Retina (tissue), 1 donor: Measurements from ENCODE around the gene CWC22.
"Not testable (repeated sequence)": the region's sequence is repeated elsewhere in the genome, so short reads cannot be mapped to it uniquely, and the experiment has no call there.

Experiments
- DNase-seq: peaks from one replicate; pipeline ENCODE4 v3.0.0-alpha.2; 2016

Gene CWC22

DNA sequence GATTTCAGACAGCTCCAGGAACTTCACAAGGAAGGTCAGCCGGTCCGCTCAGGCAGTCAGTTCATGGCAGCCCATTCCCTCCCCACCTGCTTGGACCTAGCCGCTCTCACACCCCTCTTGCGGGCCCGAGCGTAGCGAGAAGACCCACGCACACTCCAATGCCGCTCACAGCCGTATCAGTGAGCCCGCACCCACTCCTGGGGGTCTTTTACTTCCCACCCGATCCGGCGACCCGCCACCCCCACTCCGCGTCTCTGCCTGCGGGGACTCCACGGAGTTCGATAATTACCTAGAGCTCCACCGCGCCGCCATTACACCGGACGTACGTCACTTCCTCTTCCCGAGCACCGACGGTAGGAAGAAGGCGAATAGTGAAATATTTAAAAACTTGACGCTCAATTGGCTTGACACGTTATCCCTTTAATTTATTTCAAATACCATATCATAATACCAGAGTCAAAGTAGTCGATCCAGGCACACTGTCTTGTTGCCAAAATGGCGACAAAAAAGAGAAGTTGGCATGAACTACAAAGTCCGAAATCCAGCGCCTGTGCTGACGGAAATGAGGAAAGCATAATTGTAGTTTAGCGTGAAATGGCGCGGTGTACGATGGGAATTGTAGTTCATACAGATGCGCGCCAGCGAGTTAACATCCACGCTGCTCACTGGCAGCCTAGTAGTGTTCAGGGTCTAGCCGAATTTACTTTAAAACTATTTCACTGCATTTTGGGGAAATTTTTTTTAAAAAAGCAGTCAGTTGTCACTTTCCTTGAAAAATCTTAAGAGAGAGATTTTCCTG lies at the start of gene CWC22:
CWC22 (minus strand) TSS at position 517 of the 799 bp plus-strand sequence. CDS start 13,956 bp downstream, outside the sequence.
- peak; percentile 99 for DNase-seq

DNA sequence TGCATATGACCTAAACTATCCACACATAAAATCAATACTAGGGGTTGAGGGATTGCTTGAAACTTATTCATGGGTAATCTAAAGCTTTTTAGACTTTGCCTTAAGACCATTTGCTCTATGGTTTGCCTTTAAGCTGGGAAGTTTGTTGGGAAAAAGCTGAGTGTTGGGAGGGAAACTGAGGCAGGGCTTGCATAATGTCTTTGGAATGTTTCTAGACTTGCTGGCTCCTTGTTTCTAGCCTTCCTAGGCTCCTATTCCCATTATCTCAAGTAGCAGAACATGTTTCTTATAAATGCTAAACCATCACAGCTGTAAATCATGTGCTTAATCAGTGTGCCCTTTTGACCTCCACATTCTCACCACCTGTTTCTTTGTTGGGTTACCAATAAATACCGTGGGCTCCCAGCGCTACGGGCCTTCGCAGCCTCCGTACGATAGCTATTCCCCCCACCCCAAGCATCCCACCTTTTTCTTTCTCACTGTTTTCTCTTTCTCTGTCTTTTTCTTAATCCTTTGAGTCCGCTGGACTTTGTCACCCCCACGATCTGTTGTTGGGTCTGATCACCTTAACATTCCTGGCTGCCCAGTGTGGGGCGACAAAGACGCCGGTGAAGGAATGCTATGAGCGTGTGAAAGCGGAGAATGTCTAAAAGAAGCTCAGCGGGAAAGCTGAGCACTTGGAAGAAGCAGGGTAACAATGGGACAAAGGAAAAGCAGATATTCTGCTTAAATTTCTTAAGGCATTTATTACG lies 49.4 kb upstream of the CWC22 start:
- no peak for DNase-seq

DNA sequence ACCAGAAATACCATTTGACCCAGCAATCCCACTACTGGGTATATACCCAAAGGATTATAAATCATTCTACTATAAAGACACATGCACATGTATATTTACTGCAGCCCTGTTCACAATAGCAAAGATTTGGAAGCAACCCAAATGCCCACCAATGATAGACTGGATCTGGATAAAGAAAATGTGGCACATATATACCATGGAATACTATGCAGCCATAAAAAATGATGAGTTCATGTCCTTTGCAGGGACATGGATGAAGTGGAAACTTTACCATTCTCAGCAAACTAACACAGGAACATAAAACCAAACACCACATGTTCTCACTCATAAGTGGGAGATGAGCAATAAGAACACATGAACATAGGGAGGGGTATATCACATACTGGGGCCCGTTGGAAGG lies 47.5 kb upstream of the CWC22 start:
- not testable (repeated sequence) for DNase-seq

DNA sequence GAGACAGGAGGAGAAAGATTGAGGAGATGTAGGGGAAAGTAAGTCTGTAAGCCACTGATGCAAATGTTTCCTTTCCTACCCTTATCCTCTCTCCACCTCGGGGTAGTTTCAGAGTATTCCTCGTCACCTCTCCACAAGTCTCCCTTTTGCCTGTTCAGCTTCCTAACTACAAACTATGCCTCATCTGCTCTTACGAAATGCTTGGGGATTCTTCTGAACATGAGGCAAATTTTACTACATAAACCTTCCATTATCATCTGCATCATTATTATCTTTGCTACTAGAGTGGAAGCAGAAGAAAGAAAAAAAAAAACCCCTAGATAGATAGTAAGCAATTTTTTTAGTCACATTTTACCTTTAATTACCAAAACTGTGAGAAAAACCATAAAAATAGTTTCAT lies 43.1 kb upstream of the CWC22 start:
- no peak for DNase-seq

DNA sequence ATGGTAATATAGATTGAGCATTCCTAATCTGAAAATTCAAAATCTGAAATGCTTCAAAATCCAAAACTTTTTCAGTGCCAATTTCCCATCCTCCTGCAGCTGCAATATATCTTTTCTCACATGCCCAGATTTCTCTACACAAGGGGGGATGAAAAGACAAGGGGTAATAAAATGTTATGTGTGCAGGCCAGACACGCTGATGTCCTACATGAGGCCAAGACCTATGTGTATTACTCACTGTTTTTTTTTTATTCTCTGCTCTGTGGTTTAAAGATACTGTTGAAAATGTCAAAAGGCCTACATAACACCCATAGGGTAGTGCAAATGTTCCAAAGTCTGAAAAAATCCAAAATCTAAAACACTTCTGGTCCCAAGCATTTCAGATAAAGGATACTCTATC lies 41.2 kb upstream of the CWC22 start:
- no peak for DNase-seq

DNA sequence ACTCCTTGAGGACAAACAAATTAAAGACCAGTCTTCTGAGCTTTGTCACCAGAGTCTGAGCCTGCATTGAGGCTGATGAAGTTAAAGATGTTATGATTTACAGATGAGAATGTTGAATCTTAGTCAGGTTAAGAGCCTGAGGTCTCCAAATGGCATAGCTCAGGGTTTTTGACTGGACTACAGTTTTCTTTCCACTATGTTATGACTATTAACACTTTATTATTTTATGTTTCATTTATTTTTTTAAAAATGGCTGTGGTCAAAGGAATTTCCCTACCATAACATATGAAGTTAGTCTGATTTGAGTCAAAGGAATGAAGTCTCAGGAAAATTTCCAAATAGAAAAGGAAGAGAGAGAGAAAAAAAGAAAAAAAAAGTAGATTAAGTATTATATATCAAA lies 39.7 kb upstream of the CWC22 start:
- DNase-seq = no peak

DNA sequence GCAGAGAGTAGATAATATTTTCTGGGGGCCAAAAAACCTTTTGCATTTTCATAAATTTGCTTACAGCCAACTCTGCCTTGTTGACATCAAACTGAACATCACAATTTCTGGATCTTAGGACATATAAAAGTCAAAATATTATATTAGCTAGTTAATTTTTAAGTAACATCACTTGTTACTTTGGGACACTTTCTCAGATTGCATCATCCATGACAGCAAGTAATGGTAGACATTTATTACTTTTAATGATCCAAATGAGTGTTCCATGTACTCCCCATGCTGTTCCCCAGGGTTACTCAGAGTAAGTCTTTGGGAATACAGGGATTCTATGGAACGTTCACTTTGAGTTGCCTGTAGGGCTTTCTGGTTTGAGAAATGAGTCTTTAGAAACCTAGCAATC lies 39.1 kb upstream of the CWC22 start:
- DNase-seq = no peak

DNA sequence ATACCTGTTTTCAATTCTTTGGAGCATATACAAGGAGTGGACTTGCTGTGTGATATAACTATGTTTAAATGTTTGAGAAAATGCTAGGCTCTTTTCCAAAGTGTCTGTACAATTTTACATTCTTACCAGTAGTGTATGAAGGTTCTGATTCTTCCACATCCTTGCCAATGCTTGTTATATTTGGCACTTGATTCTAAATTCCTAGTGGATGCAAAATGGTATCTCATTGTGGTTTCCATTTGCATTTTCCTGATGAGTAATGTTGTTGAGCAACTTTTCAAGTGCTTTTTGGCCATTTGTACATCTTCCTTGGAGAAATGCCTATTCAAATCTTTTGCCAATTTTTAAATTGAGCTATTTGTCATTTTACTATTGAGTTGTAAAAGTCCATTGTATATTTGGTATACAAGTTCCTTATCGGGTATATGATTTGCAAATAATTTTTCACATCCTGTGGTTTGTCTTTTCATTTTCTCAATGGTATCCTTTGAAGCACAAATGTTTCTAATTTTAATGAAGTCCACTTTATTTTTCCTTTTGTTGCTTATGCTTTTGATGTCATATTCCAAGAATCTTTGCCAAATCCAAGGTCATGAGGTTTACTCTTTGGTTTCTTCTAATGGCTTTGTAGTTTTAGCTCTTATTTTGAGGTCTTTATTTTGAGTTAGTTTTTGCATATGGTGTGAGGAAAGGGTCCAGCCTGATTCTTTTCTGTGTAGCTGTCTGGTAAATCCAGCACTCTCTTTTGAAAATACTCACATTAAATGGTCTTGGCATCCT lies 33.2 kb upstream of the CWC22 start:
- DNase-seq = no peak

DNA sequence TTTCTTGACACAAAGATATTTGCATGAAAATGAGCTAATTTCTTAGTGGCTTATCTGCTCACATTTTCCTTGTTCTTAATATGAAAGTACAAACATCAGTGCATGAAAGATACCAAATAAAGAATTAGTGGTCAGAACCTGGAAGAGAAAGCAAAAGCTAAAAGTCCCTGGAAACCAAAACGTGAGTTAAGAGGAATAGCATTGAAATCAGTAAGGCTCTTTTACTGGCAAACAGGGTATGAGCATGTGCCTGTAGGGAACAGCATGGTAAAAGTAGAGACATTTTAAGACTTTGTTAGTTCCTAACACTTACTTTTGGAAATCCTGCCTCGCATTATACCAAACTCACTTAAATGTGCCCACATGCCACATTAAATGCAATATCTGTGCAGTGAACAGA lies 31.9 kb upstream of the CWC22 start:
- no peak for DNase-seq

DNA sequence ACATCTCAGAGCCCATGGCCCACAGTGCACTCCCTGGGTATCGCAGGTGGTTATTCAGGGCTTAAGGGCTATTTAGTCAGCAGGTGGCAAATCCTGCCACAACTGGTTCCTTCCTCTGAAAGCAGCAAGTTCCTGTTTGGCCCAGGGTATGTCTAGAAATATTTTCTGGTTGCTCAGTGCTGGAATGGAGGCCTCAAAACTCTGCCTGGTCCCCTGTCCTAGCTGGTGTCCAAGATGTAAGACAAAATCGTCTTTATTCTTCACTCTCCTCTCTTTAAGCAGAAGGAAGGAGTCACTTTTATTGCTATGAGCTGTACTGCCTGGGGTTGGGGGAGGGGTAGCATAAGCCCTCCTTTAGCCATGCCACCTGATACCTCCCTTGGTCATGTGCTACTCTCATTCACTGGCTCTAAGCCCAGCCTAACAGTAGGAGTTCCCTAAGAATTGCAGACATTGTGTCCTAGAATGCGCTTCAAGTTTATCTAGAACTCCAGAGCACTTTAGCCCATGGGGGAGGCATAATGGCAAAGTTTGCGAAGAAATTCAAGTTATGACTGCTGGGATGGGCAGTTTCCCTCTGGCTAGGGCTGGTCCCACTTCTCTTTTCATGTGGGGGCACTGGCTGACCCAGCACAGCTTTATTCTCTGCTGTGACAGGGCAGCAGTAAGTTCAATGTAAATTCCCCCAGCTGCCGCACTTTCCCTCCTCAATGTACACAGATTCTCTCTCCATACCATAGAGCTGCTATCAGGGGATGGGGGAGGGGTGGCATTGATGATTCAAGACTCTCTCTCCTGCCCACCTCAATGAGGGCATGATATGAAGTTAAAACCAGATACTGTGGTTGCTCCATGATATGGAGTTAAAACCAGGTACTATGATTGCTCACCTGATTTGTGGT lies 27.1 kb upstream of the CWC22 start:
- DNase-seq = no peak

DNA sequence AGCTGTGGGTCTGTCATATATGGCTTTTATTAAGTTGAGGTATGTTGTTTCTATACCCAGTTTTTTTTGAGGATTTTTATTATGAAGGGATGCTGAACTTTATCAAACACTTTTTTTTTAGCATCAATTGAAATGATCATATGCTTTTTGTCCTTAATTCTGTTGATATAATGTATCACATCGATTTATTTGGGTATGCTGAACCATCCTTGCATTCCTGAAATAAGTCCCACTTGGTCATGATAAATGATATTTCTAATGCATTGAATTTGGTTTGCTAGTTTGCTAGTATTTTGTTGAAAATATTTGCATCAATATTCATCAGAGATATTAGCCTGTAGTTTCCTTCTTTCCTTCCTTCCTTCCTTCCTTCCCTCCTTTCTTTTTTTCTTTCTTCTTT lies 22.5 kb upstream of the CWC22 start:
- no peak for DNase-seq

DNA sequence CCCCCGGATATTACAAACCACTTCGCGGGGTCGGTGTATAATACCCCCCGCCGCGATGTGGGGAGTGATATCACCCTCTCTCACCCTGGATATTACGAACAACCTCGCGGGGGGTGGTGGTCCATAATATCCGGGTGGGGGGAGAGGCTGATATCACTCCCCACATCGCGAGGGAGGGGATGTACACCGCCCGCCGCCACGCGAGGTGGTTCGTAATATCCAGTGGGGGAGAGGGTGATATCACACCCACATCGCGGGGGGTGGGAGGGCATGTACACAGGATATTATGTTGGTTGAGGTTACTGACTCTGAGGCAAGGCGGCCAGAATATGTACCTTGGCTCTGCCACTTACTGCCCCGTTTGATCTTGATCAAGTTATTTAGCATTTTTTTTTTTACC lies 14.8 kb upstream of the CWC22 start:
- no peak for DNase-seq

DNA sequence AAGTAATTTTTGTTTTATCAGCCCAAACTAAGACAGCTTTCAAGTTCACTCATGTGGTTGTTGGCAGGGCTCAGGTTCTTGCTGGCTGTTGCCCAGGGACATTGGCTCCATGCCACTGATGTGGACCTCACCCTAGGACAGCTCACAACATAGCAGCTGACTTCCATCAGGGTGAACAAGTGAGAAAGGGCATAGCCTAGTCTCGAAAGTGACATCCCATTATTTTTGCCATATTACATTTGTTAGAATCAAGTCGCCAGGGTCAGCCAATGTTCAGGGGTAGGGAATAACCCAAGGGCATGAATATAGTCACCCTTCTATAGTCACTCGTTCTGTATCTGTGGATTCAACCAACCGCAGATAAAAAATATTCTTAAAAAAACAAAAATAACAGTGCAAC lies 10.7 kb upstream of the CWC22 start:
- DNase-seq = no peak

DNA sequence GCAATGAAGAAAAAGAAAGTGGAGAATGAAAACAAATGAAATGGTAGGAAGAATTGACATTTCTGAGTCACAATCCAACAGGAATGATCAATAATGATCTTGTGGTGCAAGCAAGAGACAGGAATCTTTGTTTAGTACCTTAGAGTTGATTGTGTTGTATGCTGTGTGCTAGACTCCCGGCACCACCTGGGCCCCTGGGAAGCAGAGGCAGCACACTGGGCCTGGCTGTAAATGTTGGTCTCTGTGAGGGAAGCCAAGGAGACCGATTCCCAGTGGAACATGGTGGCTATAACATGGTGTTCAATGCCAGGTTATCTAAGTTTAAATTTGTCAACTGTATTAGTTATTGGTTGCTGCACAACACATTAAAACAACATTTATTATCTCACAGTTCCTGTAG lies 9.8 kb upstream of the CWC22 start:
- no peak for DNase-seq

DNA sequence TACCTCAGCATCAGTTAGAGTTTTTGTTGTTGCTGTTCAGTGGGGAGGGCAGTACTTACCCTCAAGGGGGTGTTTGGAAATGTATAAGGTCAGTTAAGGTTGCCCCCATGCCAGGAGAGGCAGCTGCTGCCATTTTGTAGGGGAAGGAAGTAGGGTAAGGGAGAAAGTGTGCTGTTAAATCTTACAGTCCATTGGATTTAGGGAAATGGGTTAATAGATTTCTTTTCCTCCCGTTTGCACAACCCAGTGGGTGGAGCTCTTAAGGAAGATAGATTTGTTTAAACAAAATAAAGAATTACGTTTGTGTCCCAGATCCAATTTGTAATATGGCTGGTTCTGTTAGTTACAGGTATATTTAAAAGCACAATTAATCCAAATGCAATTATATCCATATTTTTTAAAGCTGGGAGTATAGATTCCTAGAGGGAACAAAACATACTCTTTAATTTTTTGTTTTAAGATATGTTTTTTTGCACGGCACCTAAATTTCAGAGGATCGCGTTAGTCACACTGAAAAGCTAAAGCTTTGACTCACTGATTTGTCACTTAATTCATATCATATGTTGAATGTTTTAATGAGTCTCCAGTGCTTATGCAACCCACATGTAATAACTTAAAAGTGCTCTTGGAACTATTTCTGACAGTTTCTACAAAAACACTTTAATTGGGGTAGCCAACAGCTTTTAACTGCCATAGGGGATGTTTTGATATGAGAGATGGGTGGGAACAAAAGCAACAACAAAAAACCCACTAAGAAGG lies 9.0 kb upstream of the CWC22 start:
- DNase-seq = no peak

DNA sequence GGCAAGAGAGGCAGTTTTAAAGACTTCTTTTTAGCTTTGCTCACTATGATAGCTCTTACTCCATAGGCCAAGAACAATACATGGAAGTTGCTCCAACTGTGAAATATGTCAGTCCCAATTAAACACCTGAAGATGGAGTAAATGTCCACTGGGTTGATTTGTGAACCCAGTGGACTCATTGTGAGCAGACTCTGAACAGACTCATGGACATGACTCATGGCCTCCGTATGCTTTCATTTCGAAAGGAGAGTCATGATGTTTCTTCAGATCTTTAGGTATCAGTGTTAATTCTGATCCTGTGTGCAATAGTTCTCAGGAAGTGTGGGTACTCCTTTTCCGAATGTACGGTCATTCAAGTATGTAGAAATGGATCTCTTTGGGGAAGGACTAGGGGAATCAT lies 5.4 kb upstream of the CWC22 start:
- no peak for DNase-seq

DNA sequence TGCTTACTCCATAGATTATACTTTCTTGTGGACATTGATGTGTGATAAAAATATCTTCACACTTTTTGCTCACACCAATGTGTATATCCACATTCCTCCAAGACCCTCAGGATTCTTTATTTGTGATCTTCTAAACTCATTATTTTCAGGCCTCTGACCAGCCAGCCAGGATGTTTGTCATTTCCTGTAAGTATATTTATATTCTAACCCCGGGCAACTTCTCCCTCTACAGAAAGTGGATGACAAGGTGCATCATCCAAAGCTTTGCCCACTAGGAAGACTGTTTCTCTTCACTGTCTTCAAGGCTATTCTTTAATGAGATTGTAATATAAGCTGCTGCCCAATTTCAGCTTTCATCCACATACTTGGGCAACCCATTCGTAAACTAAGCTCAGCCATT lies 3.6 kb upstream of the CWC22 start:
- DNase-seq = no peak

DNA sequence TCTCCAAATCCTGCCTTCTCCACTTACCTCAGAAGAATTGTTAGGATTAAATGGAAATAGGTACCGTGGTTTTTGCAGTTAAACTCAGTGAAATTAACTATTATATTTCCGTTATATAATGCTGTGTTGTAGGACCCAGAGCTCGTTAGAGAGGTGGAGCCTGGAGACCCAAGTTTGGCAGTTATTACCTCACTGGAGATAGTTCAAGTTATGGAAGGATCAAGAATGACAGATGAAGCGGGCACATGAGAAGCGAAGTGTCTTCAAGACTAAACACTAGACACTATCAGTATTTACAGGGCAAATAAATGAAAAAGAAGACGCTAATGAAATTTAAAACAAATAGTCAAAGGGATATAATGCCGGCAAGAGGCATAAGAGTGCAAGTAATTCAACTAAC lies 866 bp downstream of the CWC22 start:
- no peak for DNase-seq

DNA sequence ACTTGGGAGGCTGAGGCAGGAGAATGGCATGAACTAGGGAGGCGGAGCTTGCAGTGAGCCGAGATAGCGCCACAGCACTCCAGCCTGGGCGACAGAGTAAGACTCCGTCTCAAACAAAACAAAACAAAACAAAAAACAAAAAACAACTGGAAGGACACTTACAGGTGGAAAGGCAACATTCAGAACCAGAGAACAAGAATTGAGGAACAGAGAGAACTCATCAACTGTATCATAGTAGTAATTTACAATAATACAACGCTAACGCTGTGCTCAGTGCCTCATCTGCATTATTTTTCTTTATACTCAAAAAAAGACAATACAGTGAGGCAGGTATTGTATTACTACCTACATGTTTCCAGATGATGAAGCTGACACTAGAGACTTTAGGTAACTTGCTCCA lies 1.6 kb downstream of the CWC22 start:
- DNase-seq = not testable (repeated sequence)

DNA sequence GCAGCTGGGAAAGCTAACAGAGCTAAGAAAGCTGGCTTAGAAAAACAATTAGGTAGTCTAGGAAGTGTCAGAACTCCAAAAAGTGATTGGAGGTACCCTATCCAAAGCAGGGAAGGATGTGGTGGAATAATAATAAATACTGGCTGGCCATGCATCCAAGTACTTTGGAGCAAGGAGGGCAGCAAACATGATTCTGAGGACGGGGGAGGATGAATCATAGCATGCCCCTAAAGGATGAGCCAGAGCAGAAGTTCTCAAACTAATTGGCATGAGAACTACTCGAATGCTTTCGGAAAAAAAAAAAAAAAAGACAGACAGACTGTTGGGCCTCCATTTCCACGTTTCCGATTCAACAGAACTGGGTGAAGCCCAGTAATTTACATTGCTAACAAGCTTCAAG lies 2.4 kb downstream of the CWC22 start:
- DNase-seq = no peak

DNA sequence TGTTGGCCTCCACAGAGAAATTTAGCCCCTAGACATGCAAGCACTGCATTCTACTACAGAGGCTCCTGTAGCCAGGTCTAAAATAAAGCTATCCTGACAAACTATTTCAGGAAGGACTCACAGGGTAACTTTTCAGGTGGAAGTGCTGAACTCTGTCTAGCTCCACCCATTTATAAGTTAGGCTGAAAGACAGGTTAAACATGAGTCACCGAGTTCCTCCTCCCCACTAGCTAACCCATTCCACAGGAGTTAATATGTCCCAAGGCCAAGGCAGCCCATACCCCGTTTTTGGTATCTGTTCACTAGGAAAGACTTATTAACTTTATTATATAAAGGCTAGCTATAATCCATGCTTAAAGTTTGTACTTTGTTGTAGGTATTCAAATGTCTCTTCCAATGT lies 3.5 kb downstream of the CWC22 start:
- no peak for DNase-seq

DNA sequence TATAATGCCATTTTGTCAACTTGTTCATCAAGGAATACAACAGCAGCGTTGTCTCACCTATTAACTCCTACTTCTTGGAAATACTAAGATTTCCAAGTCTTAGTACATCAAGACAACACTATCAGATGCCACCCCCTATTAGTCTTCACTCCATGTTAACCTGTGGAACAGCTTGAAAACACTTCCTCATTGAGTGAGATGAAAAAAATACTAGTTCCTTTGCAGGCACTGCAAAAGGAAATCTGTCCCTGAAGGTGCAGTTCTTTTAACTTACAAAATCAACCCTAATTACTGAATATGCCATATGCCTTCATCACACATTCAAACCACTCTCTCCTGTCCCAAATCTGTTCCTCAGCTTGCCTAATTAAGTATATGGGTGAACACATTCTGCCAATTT lies 4.0 kb downstream of the CWC22 start:
- no peak for DNase-seq
